ENCODE data around the gene DGKB.

Gene DGKB

DNA sequence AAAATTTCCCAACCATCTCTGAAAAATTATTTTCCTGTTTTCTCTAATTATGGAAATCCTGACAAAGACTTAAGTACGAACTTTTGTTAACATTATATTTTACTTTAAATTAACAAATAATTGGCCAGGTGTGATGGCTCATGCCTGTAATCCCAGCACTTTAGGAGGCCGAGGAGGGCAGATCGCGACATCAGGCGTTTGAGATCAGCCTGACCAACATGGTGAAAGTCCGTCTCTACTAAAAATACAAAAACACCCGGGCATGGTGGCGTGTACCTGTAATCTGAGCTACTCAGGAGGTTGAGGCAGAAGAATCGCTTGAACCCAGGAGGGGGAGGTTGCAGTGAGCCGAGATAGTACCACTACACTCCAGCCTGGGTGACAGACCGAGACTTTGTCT, 32.2 kb downstream of the DGKB start:
- no peak for DNase-seq (ENCODE audit: extremely low read depth, low read depth)
- TF ChIP-seq, protein P1, sequence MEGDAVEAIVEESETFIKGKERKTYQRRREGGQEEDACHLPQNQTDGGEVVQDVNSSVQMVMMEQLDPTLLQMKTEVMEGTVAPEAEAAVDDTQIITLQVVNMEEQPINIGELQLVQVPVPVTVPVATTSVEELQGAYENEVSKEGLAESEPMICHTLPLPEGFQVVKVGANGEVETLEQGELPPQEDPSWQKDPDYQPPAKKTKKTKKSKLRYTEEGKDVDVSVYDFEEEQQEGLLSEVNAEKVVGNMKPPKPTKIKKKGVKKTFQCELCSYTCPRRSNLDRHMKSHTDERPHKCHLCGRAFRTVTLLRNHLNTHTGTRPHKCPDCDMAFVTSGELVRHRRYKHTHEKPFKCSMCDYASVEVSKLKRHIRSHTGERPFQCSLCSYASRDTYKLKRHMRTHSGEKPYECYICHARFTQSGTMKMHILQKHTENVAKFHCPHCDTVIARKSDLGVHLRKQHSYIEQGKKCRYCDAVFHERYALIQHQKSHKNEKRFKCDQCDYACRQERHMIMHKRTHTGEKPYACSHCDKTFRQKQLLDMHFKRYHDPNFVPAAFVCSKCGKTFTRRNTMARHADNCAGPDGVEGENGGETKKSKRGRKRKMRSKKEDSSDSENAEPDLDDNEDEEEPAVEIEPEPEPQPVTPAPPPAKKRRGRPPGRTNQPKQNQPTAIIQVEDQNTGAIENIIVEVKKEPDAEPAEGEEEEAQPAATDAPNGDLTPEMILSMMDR (IDR thresholded peaks at IDR 0.05; ENCODE audit: low read depth, low read length) = no peak

DNA sequence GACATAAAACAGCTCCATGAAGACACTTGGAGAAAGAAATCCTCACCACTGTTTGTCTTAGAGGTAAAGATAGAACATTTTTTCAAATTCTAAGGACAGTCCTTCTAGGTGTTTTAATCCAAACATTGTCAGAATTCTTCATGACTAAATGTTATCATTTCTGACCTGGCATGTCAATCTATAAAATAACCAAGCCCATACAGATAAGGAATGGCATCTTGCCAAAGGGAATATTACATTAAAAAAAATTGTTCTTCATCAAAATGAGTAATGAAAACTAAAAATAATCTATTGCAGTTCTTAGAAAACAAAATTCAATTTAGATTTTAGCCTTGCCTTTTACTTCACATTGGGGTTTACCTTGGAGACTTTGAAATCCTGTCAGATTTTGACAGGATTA, 33.6 kb downstream of the DGKB start:
- no peak for DNase-seq (ENCODE audit: extremely low read depth, low read depth)
- TF ChIP-seq, protein P1 (IDR thresholded peaks at IDR 0.05; ENCODE audit: low read depth, low read length) = no peak

DNA sequence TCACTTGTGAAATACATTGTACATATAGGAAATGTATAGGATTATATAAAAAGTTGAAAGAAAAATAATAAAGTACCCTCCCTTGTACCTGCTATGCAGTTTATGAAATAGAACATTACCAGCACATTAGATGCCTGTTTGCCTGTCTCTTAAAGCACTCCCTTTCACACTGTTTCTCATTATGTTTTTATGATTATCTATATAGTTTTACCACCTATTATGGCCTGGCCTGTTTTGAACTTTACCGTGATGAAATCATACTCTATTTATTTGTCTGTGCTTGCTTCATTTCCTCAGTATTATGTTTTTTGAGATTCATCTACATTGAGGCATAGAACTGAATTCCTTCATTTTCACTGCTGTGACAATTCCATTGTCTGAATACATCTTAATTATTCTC, 41.1 kb downstream of the DGKB start:
- DNase-seq (ENCODE audit: extremely low read depth, low read depth) = no peak
- TF ChIP-seq, protein P1 (IDR thresholded peaks at IDR 0.05; ENCODE audit: low read depth, low read length) = no peak

DNA sequence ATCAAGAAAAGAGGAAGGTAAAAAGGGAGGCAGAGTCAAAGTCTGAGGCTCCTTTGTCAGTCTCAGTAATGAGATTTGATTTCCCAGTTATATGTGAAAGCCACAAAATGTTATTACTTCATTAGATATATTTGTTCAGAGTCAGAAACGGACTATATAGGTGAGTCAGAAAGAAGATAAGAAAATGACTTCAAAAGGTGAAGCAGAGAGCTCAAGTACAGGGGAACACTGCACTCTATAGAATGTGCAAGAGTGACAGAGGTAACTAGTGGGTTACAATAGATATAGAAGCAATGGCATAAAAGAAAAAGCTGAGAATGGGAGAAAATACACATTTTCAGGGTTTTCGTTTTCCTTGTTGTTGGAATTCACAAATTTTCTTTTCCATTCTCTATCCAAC, 43.3 kb downstream of the DGKB start:
- no peak for DNase-seq (ENCODE audit: extremely low read depth, low read depth)

DNA sequence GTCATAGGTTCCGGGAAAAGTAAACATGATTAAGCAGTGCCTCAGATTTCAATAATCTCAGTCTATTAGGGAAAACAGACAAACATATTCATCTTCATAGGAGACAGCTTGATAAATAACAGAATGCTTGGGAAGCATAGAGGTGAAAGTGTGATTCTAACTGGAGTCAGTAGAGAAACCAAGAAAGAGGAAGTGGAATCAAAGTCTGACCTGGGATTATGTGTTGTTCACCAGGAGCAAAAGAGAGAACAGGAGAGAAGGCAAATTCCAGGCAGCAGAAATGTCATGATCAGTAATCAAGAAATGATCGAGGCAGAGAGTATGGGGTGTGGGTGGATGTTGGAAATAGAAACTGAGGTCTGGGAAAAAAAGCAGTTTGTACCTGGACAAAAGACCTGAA, 43.7 kb downstream of the DGKB start:
- no peak for DNase-seq (ENCODE audit: extremely low read depth, low read depth)
- TF ChIP-seq, protein P1 (IDR thresholded peaks at IDR 0.05; ENCODE audit: low read depth, low read length) = no peak

More for the DNA sequence above, 43.3 kb downstream of the DGKB start:
- TF ChIP-seq, protein P1 (IDR thresholded peaks at IDR 0.05; ENCODE audit: low read depth, low read length) = no peak

DNA sequence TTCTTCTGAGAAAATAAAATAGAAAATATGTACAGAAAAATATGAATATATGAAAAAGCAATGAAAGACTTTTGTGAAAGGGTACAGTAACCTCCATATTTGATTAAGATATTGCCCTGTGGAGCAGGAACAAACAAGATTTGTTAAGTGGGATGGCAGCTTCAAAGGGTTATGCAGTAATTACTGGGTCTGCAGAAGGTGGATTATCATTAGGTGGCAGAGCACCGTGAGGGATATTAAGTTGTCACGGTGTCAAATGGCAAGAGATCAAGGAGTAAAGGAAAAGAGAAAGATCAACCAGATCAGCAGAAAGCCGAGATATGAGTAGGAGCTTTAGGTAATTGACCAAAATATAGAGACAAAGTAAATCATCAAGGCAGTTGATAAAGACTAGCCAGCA, 44.1 kb downstream of the DGKB start:
- TF ChIP-seq, protein P1 (IDR thresholded peaks at IDR 0.05; ENCODE audit: low read depth, low read length) = no peak
- no peak for DNase-seq (ENCODE audit: extremely low read depth, low read depth)

DNA sequence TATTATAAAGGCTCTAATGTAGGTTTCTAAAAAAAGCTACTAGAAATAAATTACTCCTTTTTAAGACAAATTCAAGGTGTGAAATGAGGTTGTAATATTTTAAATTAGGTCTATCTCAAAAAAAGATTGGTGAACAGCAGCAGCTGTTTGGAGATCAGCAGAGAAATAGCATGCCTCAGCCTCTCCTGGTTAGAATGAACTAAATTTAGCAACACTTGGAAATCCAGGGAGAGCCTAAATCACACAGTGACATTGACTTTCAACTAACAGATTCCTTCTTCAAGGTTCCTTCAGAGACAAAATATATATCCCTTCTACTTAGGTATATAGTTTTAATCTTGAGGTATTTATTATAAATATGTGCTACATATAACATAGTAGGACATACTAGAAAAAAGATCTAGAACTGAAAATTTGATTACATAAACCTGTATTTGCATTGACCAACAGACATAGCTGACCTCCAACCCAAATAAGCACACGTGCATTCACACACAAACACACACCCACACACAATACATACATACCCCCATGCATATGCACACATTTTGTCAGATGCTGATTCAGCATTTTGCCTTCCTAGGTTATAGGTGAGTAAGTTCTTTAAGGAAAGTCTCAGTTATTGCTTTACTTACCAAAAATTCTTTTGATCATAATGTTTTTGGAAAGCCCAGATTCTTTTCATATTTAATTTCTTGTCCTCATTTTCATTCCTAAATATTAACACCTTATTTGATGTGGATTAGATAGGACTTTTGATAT, 47.3 kb downstream of the DGKB start:
- TF ChIP-seq, protein P1 (IDR thresholded peaks at IDR 0.05; ENCODE audit: low read depth, low read length) = no peak
- no peak for DNase-seq (ENCODE audit: extremely low read depth, low read depth)
